Neural progenitor cell (in vitro differentiated cells): ENCODE data around the gene CACNG8.

Experiments
- EZH2 ChIP-seq: fragments of 200-600 bp; sonication (generic); IDR thresholded peaks from 2 replicates; pipeline ENCODE4 v1.6.1; 2017; ENCODE audit warnings: antibody characterized with exemption, mild to moderate bottlenecking, moderate library complexity
- TF ChIP-seq, protein P1 (sequence below): fragments of 200-600 bp; sonication (generic); IDR thresholded peaks from 2 replicates; pipeline ENCODE4 v1.5.1; 2017; ENCODE audit warnings: antibody characterized with exemption, mild to moderate bottlenecking

DNA sequence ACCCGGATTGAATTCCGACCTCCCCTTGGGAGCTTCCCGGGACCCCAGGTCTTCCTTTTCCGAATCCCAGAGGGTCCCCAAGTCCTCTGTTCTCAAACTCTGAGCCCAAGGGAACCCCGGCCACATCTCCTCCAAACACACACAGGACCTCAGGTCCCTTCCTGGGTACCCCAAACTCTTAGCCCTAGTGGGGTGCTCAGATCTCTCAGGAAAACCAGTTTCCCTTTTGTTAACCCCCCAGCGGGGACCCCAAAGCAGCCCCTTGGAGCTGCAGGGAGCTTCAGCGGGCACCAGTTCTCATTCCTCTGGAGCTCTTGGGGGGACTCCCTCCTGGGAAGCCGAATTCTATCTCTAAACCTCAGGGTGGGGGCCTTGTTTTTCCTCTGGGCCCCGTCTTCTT is 29.5 kb downstream of the CACNG8 start:
- TF ChIP-seq, protein P1, sequence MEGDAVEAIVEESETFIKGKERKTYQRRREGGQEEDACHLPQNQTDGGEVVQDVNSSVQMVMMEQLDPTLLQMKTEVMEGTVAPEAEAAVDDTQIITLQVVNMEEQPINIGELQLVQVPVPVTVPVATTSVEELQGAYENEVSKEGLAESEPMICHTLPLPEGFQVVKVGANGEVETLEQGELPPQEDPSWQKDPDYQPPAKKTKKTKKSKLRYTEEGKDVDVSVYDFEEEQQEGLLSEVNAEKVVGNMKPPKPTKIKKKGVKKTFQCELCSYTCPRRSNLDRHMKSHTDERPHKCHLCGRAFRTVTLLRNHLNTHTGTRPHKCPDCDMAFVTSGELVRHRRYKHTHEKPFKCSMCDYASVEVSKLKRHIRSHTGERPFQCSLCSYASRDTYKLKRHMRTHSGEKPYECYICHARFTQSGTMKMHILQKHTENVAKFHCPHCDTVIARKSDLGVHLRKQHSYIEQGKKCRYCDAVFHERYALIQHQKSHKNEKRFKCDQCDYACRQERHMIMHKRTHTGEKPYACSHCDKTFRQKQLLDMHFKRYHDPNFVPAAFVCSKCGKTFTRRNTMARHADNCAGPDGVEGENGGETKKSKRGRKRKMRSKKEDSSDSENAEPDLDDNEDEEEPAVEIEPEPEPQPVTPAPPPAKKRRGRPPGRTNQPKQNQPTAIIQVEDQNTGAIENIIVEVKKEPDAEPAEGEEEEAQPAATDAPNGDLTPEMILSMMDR, result no peak
- no peak for TF ChIP-seq EZH2
